Measurements from ENCODE around the gene MFGE8.

MFGE8 gene

DNA sequence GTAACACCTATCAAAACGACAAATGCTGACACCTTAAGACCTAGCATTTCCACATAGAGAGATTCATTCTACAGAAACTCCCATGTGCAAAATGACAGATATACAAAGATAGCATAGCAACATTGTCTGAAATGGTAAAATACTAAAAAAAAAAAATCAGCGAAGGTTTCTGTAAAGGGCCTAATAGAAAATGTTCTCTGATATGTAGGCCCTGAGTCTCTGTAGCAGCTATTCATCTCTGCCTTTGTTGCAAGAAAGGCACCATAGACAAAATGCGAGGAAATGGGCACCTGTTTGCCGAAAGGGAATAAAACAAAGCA, 631 bp upstream of the MFGE8 start:
- DNase-seq (ENCODE audit: extremely low read depth, low read depth), result no peak
- no peak for TF ChIP-seq CTCF (IDR thresholded peaks at IDR 0.05; ENCODE audit: low read depth, low read length)

DNA sequence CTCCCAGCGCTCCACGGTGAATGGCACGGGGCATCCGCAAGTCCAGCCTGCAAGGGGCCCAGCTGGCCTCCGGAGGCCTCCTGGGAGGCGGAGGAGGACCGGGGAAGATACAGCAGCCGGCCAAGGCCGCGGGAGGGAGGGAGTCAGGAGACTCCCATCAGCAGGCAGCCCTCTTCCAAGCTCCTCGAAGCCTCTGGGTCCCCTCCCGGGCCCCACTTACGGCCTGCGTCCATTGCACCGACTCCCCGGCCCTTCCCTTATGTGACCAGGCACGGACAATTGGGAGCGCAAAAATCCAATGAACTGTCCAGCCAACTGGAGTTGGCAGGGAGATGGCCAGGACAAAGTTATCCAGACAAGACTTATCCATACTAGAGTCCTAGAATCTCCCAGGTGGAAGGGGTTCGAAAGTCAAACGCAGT, 668 bp downstream of the MFGE8 start:
- no peak for DNase-seq (ENCODE audit: extremely low read depth, low read depth)
- TF ChIP-seq CTCF (IDR thresholded peaks at IDR 0.05; ENCODE audit: low read depth, low read length), result no peak

- no peak for DNase-seq (ENCODE audit: extremely low read depth, low read depth)
- TF ChIP-seq CTCF (IDR thresholded peaks at IDR 0.05; ENCODE audit: low read depth, low read length), result no peak
These were observed 1.4 kb downstream of the MFGE8 start for GRCh38 chr15:88911766-88912118.

DNA sequence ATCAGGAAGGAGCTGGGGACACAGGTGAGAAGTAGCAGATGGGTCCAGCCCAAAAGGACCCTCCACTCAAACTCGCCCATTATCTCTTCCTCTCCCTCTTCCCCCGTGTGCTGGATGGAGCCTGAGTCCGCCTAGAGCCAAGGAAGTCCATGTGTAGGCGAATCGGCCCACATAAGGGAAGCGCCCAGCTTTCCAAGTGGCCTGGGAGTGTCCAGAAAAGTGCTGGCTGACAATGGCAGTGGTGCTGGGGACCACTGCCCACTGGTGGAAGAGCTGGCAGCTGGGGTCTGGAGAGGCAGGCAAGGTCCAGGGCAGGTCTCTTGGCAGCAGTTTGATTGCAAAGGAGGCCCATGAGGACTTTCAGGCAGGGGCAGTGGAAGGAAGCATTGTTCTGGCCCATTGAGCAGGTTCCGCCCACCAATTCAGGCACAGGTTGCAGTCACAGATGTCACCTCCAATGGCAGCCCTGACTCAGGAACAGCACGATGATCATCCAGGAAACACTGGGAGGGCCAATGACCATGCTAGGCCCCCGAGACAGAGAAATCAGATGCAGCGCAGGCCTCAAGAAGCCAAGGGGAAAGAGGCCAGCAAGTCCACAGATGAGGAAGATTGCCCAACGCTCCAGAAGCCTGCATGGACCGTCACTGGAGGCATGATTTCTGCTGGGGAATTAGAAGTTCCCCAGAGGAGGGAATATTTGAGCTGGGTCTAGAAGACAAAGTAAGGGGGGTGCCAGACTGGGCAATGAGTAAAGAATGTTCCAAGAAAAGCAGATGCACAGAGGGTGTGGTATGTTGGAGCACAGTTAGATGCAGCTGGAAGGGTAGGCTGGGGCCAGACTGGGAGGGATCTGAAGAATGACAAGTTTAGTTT, 3.0 kb downstream of the MFGE8 start:
- TF ChIP-seq CTCF (IDR thresholded peaks at IDR 0.05; ENCODE audit: low read depth, low read length), result no peak
- no peak for DNase-seq (ENCODE audit: extremely low read depth, low read depth)

GRCh38 chr15:88908697-88909621, 4.2 kb downstream of the MFGE8 start:
- DNase-seq (ENCODE audit: extremely low read depth, low read depth), result no peak
- no peak for TF ChIP-seq CTCF (IDR thresholded peaks at IDR 0.05; ENCODE audit: low read depth, low read length)

DNA sequence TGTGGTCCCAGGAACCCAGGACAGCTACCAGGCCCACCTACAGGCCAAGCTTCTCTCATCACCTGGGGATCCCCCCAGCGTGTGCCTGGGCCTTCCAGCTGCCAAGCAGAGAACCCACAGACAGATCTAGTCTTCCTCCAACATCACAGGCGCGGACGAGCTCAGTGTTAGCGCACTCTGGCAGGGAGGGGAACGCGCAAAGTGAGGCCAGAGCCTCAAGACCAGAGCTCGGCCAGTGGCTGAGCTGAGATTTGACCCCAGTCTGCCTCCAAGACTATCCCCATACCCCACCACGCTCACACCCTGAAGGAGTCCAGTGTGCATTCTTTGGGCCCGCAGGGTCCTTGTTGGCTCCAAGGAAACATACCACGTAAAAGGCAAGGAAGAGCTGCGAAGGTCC, 5.1 kb downstream of the MFGE8 start:
- DNase-seq (ENCODE audit: extremely low read depth, low read depth), result no peak
- no peak for TF ChIP-seq CTCF (IDR thresholded peaks at IDR 0.05; ENCODE audit: low read depth, low read length)

DNA sequence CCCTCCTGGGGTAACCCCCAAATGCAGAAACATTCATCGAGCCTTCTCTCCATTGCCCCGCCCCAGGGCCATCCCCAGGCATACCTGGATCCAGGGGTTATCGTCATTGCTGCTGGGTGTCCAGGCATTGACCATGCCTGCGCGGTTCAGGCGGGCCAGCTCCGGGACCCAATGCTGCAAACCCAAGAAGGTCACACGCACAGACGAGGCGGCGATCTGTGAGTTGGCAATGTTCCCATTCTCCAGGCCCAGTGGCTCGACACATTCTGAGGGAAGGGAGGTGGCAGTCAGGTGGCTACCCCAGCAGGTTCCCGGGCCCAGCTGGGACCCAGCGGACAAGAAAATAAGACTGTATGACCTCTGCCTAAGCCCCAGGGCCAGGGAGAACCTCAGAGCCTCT, 6.1 kb downstream of the MFGE8 start:
- no peak for DNase-seq (ENCODE audit: extremely low read depth, low read depth)
- no peak for TF ChIP-seq CTCF (IDR thresholded peaks at IDR 0.05; ENCODE audit: low read depth, low read length)

All from AG09319 (cell line).